Panc1 (cell line): ENCODE data around the gene TTC9B. TPM values are rescaled to one million over a fixed set of nuclear protein-coding genes. Genes with fewer than 3 reads are reported as not detected.
A peak's percentile ranks its signal among the peaks of the same experiment; 100 is the strongest.

Experiments
- ATAC-seq: fragments of 200-7000 bp; cut with Tn5 transposase; 2 replicates; pipeline ENCODE4 v1.9.1; 2020; ENCODE audit warnings: mild to moderate bottlenecking, moderate library complexity
- BruUV-seq: library from RNA; stranded (reverse); fragments of 400-500 nt; replicated peaks from 2 replicates; lab custom pipeline; 2021; lab: Mats Ljungman, UMichigan
- CTCF ChIA-PET: fragments of 300-600 bp; sonication (Branson Sonifier 250); formaldehyde crosslinking; loops from one replicate; lab custom pipeline; 2022; ENCODE audit warnings: antibody characterized with exemption; lab: Charles Lee
- POLR2A ChIA-PET: fragments of 300-600 bp; sonication (Branson Sonifier 250); formaldehyde crosslinking; loops from one replicate; lab custom pipeline; 2022; ENCODE audit warnings: antibody characterized with exemption; lab: Charles Lee
- DNase-seq: peaks from one replicate; pipeline ENCODE4 v3.0.0-alpha.2; 2010; ENCODE audit warnings: low read depth, low spot score
- H3K27ac ChIP-seq: 2 replicates; pipeline ENCODE4 v1.5.1; 2011; ENCODE audit warnings: mild to moderate bottlenecking, low read length, inconsistent platforms
- H3K27me3 ChIP-seq: fragments of 200-500 bp; sonication (Bioruptor generic); 2 replicates; pipeline ENCODE4 v1.6.0; 2014; ENCODE audit warnings: low read length, inconsistent platforms; ENCODE audit not compliant: control insufficient read depth, insufficient read depth
- H3K36me3 ChIP-seq: fragments of 200-500 bp; sonication (Bioruptor generic); 2 replicates; pipeline ENCODE4 v1.5.1; 2014; ENCODE audit warnings: inconsistent platforms, mild to moderate bottlenecking, low read length, moderate library complexity; ENCODE audit not compliant: control insufficient read depth, insufficient read depth
- H3K4me1 ChIP-seq: 2 replicates; pipeline ENCODE4 v1.5.1; 2011; ENCODE audit warnings: inconsistent platforms, mild to moderate bottlenecking, low read length, moderate library complexity; ENCODE audit not compliant: control insufficient read depth, insufficient read depth
- H3K4me3 ChIP-seq, 2 experiments: 2 replicates each; pipeline ENCODE4 v1.5.1; 2011 to 2012; ENCODE audit warnings: low read depth in 2 of 2, low read length in 2 of 2, mild to moderate bottlenecking in 2 of 2, inconsistent platforms in 1 of 2, moderate library complexity in 1 of 2
- H3K9me3 ChIP-seq: fragments of 200-500 bp; sonication (Bioruptor generic); 2 replicates; pipeline ENCODE4 v1.5.1; 2014; ENCODE audit warnings: low read depth, mild to moderate bottlenecking, inconsistent platforms, low read length, moderate library complexity; ENCODE audit not compliant: control insufficient read depth, insufficient read depth
- POLR2AphosphoS5 ChIP-seq: IDR thresholded peaks from 2 replicates; pipeline ENCODE4 v1.6.1; 2012; ENCODE audit warnings: mild to moderate bottlenecking, low read depth, low read length, moderate library complexity
- SIN3A ChIP-seq: IDR thresholded peaks from 2 replicates; pipeline ENCODE4 v1.6.1; 2012; ENCODE audit warnings: low read depth, mild to moderate bottlenecking, low read length, moderate library complexity, borderline replicate concordance; ENCODE audit not compliant: insufficient read depth
- TCF7L2 ChIP-seq: IDR thresholded peaks from 2 replicates; pipeline ENCODE4 v1.6.1; 2011; ENCODE audit warnings: mild to moderate bottlenecking, low read depth, low read length, inconsistent platforms
- in situ Hi-C: cut with HindIII; loops from 2 replicates; pipeline ENCODE4 v1.10.0; 2016; ENCODE audit warnings: low sequenced_read_pairs, low pct_unique_long_range_greater_than_20kb
- intact Hi-C: fragments of 100-400 bp; cut with micrococcal nuclease; formaldehyde crosslinking; loops from one replicate; pipeline ENCODE4 v1.10.0; 2022; ENCODE audit not compliant: unreplicated experiment
- total RNA-seq: library from RNA; stranded (reverse); gene quantifications from one replicate; pipeline ENCODE4 v1.2.1, GENCODE V29; 2021; ENCODE audit not compliant: unreplicated experiment
- TF ChIP-seq, protein P1 (sequence below): fragments of 450-650 bp; IDR thresholded peaks from 2 replicates; pipeline ENCODE4 v1.5.1; 2017; ENCODE audit warnings: mild to moderate bottlenecking
- TF ChIP-seq, protein P2 (sequence below), 2 experiments: IDR thresholded peaks; 2 replicates each; pipeline ENCODE4 v1.6.1; 2011 to 2012; ENCODE audit warnings: low read depth in 2 of 2, control low read depth in 1 of 2, low read length in 1 of 2, mild to moderate bottlenecking in 1 of 2, moderate library complexity in 1 of 2; ENCODE audit not compliant: insufficient read depth in 1 of 2

The TTC9B gene
- total RNA-seq, 1 experiment from 2014 or later, result 2.3 TPM

DNA sequence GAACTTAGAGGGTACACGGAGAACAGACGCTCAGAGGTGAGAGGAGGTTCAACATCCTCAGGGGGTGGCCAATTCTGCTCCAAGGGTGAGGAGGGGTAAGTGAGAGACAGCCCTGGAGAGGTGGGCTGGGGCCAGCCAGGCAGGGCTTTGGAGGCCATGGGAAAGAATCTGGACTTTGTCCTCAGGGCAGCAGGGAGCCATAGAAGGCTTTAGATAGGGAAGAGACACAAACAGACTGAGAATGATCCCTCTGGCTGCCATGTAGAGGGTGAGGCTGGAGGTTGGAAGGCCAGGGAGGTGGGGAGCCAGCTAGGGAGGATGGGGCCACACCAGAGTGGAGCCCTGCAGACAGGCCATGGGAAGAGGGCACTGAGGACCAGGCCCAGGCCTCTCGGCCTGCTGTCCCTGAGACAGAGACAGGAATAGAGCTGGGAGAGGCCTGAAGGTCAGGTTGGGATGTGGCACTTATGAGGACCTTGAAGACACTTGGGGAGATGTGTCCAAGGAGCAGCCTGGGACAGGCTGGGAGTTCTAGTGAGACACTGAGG is 37.5 kb upstream of the TTC9B start:
- Histone ChIP-seq H3K27me3 (no peaks in the 10 kb centered on the region), H3K27ac (no peak overlapping the region), H3K4me3 (no peak overlapping the region), H3K36me3 (peaks cover 54% of the 10 kb centered on the region), H3K9me3 (no peaks in the 10 kb centered on the region), H3K4me1 (peaks cover 12% of the 10 kb centered on the region)
- DNase-seq (no peak), ATAC-seq (peak; percentile 3)
- ChIA-PET POLR2A (interaction anchor here (1.2 kb wide), 1 partner anchor 9 kb away, joined by 3 read pairs; no protein-coding TSS in a partner anchor), CTCF (interaction anchor here (0.7 to 2.4 kb wide), 5 partner anchors 14 to 94 kb away, joined by 3 to 15 read pairs (median 5); no protein-coding TSS in a partner anchor)
- TF ChIP-seq, protein P1, sequence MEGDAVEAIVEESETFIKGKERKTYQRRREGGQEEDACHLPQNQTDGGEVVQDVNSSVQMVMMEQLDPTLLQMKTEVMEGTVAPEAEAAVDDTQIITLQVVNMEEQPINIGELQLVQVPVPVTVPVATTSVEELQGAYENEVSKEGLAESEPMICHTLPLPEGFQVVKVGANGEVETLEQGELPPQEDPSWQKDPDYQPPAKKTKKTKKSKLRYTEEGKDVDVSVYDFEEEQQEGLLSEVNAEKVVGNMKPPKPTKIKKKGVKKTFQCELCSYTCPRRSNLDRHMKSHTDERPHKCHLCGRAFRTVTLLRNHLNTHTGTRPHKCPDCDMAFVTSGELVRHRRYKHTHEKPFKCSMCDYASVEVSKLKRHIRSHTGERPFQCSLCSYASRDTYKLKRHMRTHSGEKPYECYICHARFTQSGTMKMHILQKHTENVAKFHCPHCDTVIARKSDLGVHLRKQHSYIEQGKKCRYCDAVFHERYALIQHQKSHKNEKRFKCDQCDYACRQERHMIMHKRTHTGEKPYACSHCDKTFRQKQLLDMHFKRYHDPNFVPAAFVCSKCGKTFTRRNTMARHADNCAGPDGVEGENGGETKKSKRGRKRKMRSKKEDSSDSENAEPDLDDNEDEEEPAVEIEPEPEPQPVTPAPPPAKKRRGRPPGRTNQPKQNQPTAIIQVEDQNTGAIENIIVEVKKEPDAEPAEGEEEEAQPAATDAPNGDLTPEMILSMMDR, result no peak
- no peak for TF ChIP-seq POLR2AphosphoS5
- no peak for TF ChIP-seq SIN3A
- TF ChIP-seq, protein P2, sequence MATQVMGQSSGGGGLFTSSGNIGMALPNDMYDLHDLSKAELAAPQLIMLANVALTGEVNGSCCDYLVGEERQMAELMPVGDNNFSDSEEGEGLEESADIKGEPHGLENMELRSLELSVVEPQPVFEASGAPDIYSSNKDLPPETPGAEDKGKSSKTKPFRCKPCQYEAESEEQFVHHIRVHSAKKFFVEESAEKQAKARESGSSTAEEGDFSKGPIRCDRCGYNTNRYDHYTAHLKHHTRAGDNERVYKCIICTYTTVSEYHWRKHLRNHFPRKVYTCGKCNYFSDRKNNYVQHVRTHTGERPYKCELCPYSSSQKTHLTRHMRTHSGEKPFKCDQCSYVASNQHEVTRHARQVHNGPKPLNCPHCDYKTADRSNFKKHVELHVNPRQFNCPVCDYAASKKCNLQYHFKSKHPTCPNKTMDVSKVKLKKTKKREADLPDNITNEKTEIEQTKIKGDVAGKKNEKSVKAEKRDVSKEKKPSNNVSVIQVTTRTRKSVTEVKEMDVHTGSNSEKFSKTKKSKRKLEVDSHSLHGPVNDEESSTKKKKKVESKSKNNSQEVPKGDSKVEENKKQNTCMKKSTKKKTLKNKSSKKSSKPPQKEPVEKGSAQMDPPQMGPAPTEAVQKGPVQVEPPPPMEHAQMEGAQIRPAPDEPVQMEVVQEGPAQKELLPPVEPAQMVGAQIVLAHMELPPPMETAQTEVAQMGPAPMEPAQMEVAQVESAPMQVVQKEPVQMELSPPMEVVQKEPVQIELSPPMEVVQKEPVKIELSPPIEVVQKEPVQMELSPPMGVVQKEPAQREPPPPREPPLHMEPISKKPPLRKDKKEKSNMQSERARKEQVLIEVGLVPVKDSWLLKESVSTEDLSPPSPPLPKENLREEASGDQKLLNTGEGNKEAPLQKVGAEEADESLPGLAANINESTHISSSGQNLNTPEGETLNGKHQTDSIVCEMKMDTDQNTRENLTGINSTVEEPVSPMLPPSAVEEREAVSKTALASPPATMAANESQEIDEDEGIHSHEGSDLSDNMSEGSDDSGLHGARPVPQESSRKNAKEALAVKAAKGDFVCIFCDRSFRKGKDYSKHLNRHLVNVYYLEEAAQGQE (IDR thresholded peaks at IDR 0.05; ENCODE audit: insufficient read depth in 1 of 2, low read depth in 2 of 2, low read length in 1 of 2), result no peak
- TF ChIP-seq TCF7L2, result no peak
- in situ Hi-C loops (no loop called here), intact Hi-C loops (no loop called here)
- BruUV-seq, result no TSS peak

DNA sequence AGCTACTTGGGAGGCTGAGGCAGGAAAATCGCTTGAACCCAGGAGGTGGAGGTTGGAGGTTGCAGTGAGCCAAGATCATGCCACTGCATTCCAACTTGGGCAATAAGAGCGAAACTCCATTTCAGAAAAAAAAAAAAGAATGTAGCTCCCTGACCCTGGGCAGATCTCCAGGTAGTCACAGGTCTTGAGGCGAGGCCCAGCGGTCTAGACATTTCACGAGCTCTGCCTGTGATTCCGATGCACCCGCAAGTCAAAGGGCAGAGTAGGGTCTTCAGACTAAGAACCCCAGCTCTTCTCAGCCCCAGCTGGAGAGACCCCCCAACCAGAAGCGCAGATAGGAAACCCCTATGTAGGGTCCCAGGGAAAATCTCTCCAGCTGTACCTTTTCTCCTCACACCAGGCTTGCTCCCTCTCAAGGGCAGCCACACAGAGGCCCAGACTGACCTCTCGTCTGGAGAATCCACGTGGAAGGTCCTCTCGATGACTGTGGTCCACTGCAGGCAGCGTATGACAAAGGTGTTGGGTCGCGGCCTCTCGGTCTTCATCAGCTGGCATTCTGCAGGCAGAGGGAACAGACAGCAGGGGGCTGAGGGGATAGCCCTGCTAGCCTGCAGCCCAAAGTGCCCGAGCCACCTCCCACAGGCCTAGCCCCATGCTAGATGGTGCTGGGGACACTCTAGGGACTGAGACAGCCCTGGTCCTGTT is 36.7 kb upstream of the TTC9B start:
- ChIA-PET CTCF (interaction anchor here (0.6 to 1.7 kb wide), 8 partner anchors 11 to 164 kb away, joined by 3 to 10 read pairs (median 6); partner anchors contain the start of gene ZNF780A), POLR2A (interaction anchor here (0.6 to 0.7 kb wide), 3 partner anchors 134 to 883 kb away, joined by 3 to 7 read pairs (median 3); no protein-coding TSS in a partner anchor)
- peak; percentile 10 for ATAC-seq
- peaks cover 12% of the 10 kb centered on the region for H3K4me1 ChIP-seq
- H3K27ac ChIP-seq, result no peak overlapping the region
- no peak for TF ChIP-seq POLR2AphosphoS5
- TF ChIP-seq, protein P1, result no peak
- TF ChIP-seq TCF7L2, result no peak
- TF ChIP-seq SIN3A, result no peak
- TF ChIP-seq, protein P2 (IDR thresholded peaks at IDR 0.05; ENCODE audit: insufficient read depth in 1 of 2, low read depth in 2 of 2, low read length in 1 of 2), result no peak
- H3K27me3 ChIP-seq, result no peaks in the 10 kb centered on the region
- no peak overlapping the region for H3K4me3 ChIP-seq
- in situ Hi-C loops (no loop called here), intact Hi-C loops (no loop called here)
- no peaks in the 10 kb centered on the region for H3K9me3 ChIP-seq
- H3K36me3 ChIP-seq, result peaks cover 54% of the 10 kb centered on the region
- BruUV-seq, result no TSS peak
- no peak for DNase-seq
